Heart right ventricle (tissue), 16 donors: ENCODE results near the gene PPP1CC. TPM values are rescaled to one million over a fixed set of nuclear protein-coding genes. Genes with fewer than 3 reads are reported as not detected.

Experiments used
- ATAC-seq, 8 donors: fragments of 200-7000 bp; cut with Tn5 transposase; one replicate each; pipeline ENCODE4 v1.9.1; 2020; ENCODE audit warnings: mild to moderate bottlenecking in 8 of 8, moderate library complexity in 8 of 8, moderate number of reproducible peaks in 1 of 8
- DNase-seq, 2 donors: peaks; one replicate each; pipeline ENCODE4 v3.0.0-alpha.2; 2020
- H3K27ac ChIP-seq, 10 donors: fragments of 200-600 bp; sonication (generic) in 2 of 10; one replicate each; pipeline versions ENCODE4 v1.5.0 to v1.8.0; 2020 to 2022; ENCODE audit warnings: mild to moderate bottlenecking in 3 of 10
- H3K27me3 ChIP-seq, 7 donors: fragments of 200-600 bp; one replicate each; pipeline ENCODE4 v1.8.0; 2021 to 2022; ENCODE audit warnings: mild to moderate bottlenecking in 2 of 7
- H3K36me3 ChIP-seq, 9 donors: fragments of 200-600 bp; sonication (generic) in 1 of 9; one replicate each; pipeline versions ENCODE4 v1.5.0 to v1.8.0; 2020 to 2022; ENCODE audit warnings: mild to moderate bottlenecking in 2 of 9
- H3K4me1 ChIP-seq, 9 donors: fragments of 200-600 bp; sonication (generic) in 1 of 9; one replicate each; pipeline versions ENCODE4 v1.5.0 to v1.8.0; 2020 to 2022; ENCODE audit warnings: mild to moderate bottlenecking in 4 of 9
- H3K4me3 ChIP-seq, 10 donors: fragments of 200-600 bp; sonication (generic) in 2 of 10; one replicate each; pipeline versions ENCODE4 v1.5.0 to v1.8.0; 2020 to 2022; ENCODE audit warnings: mild to moderate bottlenecking in 7 of 10, moderate library complexity in 2 of 10
- H3K9me3 ChIP-seq, 11 donors: fragments of 200-600 bp in 10 of 11; sonication (generic) in 2 of 11; one replicate each; pipeline versions ENCODE4 v1.5.0 to v1.8.0; 2013 to 2022; ENCODE audit warnings: mild to moderate bottlenecking in 2 of 11, control low read depth in 1 of 11, moderate library complexity in 1 of 11
- WGBS, 2 donors: extraction: QIAGEN DNeasy Blood & Tissue Kit; methylation state at CpG; one replicate each; pipeline ENCODE4 v1.1.7; 2013; ENCODE audit warnings: inconsistent platforms in 1 of 2; 5-methylcytosine and 5-hydroxymethylcytosine counted together
- intact Hi-C, 10 donors: fragments of 100-400 bp; cut with DNase I; formaldehyde crosslinking; loops; one replicate each; pipeline versions ENCODE4 v1.11.1 to v1.14.2; 2022
- polyA plus RNA-seq, 2 donors: library from polyadenylated mRNA; stranded (reverse); fragments of 200-250 nt; gene quantifications; one replicate each; pipeline ENCODE4 v1.2.3, GENCODE V29; 2013
- total RNA-seq, 10 donors: library from RNA; stranded (reverse); fragmentation: NEBNext Ultra II Directional in 3 of 10; extraction: Animal tissue kit (Norgen Biotek cat#: 25700) in 3 of 10; gene quantifications; one replicate each; pipeline versions ENCODE4 v1.2.1 to v1.2.4, GENCODE V29; 2021 to 2023
- TF ChIP-seq, protein P1 (sequence below), 9 donors: fragments of 200-600 bp; sonication (generic) in 2 of 9; IDR thresholded peaks; one replicate each; pipeline versions ENCODE4 v1.5.0 to v1.8.0; 2021 to 2022; ENCODE audit warnings: antibody characterized with exemption in 9 of 9, mild to moderate bottlenecking in 5 of 9, moderate library complexity in 1 of 9
- donor health status: Arrhythmogenic right ventricular cardiomyopathy.
- donor health status: ischemic (EF 13 %, LVEDD 7.1; RV severe dilation, severe dysfunction).
- donor health status: healthy with polysubstance abuse.
- donor health status: DM: no; HTN: yes; CAD: no.
- donor health status: DM: no; HTN: no; CAD: no.
- donor health status: ischemic (EF 25% LVEDD 6.9; RV normal size, moderate dysfunction).
- donor health status: ischemic (EF 25% LVEDD 5.7; RV mildly dilated, moderate dysfunction).
- donor health status: healthy.
- donor health status: DM: yes; HTN: yes; CAD: no.
- donor health status: Ischemic cardiomyopathy.
- donor health status: ischemic (EF 35%, LVEDD 5.7; RV mildly dilated, moderate dysfunction).
- donor health status: nonischemic (EF 11% LVEDD 7.7; RV severe dilation, severe dysfunction).
- donor health status: DM: yes; HTN: yes; CAD: no.
- donor health status: PGD.
- donor health status: ischemic (EF 29% LVEDD 5.4; RV normal size, mild dysfunction).
- donor health status: nonischemic (EF 23%, LVEDD 6.1; RV moderate dilation, normal function).

The PPP1CC gene
- total and polyA plus RNA-seq, 12 donors, result 66.0 to 248 (median 134) TPM

- ATAC-seq, result no peak
- Histone ChIP-seq H3K4me1 (peaks cover 16 to 64% (median 38%) of the 10 kb centered on the region in 9 donors), H3K27ac (no peak overlapping the region), H3K4me3 (no peak overlapping the region), H3K27me3 (no peaks in the 10 kb centered on the region), H3K36me3 (peaks cover 0 to 90% (median 26%) of the 10 kb centered on the region in 9 donors), H3K9me3 (no peaks in the 10 kb centered on the region)
- TF ChIP-seq, protein P1, sequence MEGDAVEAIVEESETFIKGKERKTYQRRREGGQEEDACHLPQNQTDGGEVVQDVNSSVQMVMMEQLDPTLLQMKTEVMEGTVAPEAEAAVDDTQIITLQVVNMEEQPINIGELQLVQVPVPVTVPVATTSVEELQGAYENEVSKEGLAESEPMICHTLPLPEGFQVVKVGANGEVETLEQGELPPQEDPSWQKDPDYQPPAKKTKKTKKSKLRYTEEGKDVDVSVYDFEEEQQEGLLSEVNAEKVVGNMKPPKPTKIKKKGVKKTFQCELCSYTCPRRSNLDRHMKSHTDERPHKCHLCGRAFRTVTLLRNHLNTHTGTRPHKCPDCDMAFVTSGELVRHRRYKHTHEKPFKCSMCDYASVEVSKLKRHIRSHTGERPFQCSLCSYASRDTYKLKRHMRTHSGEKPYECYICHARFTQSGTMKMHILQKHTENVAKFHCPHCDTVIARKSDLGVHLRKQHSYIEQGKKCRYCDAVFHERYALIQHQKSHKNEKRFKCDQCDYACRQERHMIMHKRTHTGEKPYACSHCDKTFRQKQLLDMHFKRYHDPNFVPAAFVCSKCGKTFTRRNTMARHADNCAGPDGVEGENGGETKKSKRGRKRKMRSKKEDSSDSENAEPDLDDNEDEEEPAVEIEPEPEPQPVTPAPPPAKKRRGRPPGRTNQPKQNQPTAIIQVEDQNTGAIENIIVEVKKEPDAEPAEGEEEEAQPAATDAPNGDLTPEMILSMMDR (IDR thresholded peaks at IDR 0.05), result no peak
- intact Hi-C loops, result no loop called here
- DNase-seq, result no peak
- 79 to 83% methylated on average over 2 of the region's 2 CpGs for WGBS, 2 donors
Measured at GRCh38 chr12:110731479-110731878, 11.2 kb downstream of the PPP1CC start.

- Histone ChIP-seq H3K27me3 (no peaks in the 10 kb centered on the region), H3K36me3 (peaks cover 5 to 90% (median 52%) of the 10 kb centered on the region in 9 donors), H3K4me1 (peaks cover 7 to 52% (median 27%) of the 10 kb centered on the region in 9 donors), H3K27ac (no peak overlapping the region), H3K4me3 (no peak overlapping the region), H3K9me3 (no peaks in the 10 kb centered on the region)
- DNase-seq (no peak), ATAC-seq (no peak)
- intact Hi-C loops, result no loop called here
- WGBS, 2 donors, result 91% methylated on average over 1 of the region's 1 CpG
- TF ChIP-seq, protein P1 (IDR thresholded peaks at IDR 0.05), result no peak
Measured at GRCh38 chr12:110728628-110729027, 14.1 kb downstream of the PPP1CC start.

DNA sequence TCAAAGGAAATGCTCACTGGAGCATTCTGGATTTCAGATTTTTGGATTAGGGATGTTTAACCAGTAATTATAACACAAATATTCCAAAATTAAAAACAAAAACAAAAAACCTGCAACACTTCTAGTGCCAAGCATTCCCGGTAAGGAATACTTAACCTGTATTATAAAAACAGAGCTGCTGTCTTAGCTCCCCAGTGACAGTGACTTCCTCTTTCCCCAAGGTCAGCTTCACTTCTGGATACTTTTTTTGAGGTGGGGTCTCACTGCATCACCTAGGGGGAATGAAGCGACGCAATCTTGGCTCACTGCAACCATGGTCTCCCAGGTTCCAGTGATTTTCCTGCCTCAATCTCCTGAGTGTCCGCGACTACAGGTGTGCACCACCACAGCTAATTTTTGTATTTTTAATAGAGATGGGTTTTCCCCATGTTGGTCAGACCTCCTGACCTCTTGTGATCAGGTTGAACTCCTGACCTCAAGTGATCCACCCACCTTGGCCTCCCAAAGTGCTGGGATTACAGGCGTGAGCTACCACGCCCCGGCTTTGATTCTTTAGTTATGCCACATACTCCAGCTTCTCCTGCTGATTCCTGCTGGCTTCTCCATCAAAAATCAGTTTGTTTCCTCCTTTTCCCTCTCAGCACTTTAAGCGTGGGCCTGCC lies 15.9 kb downstream of the PPP1CC start:
- ATAC-seq, result no peak
- TF ChIP-seq, protein P1 (IDR thresholded peaks at IDR 0.05), result no peak

DNA sequence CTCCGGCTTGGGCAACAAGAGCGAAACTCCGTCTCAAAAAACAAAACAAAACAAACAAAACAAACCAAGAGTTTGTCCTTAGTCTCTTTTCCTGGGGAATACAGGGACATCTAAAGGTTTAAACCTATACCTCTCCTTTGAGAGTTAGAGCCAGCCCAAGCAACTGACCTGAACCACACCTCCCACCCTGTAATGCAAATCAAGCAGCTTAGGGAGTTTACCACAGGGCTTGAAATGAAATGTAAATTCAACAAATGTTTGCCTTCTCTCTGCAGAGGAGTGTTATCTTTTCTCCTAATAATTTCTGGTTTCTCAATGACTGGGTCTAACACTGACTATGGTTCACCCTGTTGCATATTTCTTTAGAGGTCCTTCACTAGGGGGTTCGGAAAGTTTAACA lies 16.7 kb downstream of the PPP1CC start:
- H3K4me3 ChIP-seq, result no peak overlapping the region
- peaks cover 6 to 100% (median 75%) of the 10 kb centered on the region in 9 donors for H3K36me3 ChIP-seq
- intact Hi-C loops, result no loop called here
- H3K27ac ChIP-seq, result no peak overlapping the region
- ATAC-seq, result no peak
- no peaks in the 10 kb centered on the region for H3K27me3 ChIP-seq
- 96% methylated on average over 4 of the region's 4 CpGs for WGBS, 2 donors
- TF ChIP-seq, protein P1 (IDR thresholded peaks at IDR 0.05), result no peak
- no peak for DNase-seq
- H3K4me1 ChIP-seq, result peaks cover 0 to 26% (median 5%) of the 10 kb centered on the region in 9 donors
- H3K9me3 ChIP-seq, result no peaks in the 10 kb centered on the region

More for the DNA sequence above, 15.9 kb downstream of the PPP1CC start:
- no peak for DNase-seq
- intact Hi-C loops, result no loop called here
- H3K4me3 ChIP-seq, result no peak overlapping the region
- peaks cover 6 to 100% (median 67%) of the 10 kb centered on the region in 9 donors for H3K36me3 ChIP-seq
- peaks cover 0 to 34% (median 9%) of the 10 kb centered on the region in 9 donors for H3K4me1 ChIP-seq
- H3K9me3 ChIP-seq, result no peaks in the 10 kb centered on the region
- 90 to 94% methylated on average over 9 of the region's 9 CpGs for WGBS, 2 donors
- no peaks in the 10 kb centered on the region for H3K27me3 ChIP-seq
- no peak overlapping the region for H3K27ac ChIP-seq
